ENCODE results near the gene AGBL4.

AGBL4 gene

GRCh38 chr1:49351768-49352167 is 672.0 kb downstream of the AGBL4 start:
- Histone ChIP-seq H2BK15ac (ENCODE audit: low read depth, poor library complexity, severe bottlenecking) (no peak overlapping the region), H3K18ac (ENCODE audit: low read depth in 1 of 2, low read length in 2 of 2) (no peak overlapping the region), H4K91ac (ENCODE audit: low read length) (no peak overlapping the region), H3K36me3 (ENCODE audit: control insufficient read depth in 1 of 2, insufficient read depth in 2 of 2, low read depth in 1 of 2, low read length in 2 of 2) (no peaks in the 10 kb centered on the region), H3K14ac (ENCODE audit: low read length in 2 of 2) (no peak overlapping the region), H3K23ac (ENCODE audit: low read length in 2 of 2) (no peak overlapping the region), H3K27ac (ENCODE audit: low read length, poor library complexity, severe bottlenecking) (no peak overlapping the region), H3K9me3 (ENCODE audit: control insufficient read depth, low read length) (peaks cover 10% of the 10 kb centered on the region), H2BK5ac (ENCODE audit: low read depth, low read length, poor library complexity, severe bottlenecking) (no peak overlapping the region), H3K4me1 (ENCODE audit: control insufficient read depth, insufficient read depth, low read depth, low read length) (no peaks in the 10 kb centered on the region), H2AK5ac (ENCODE audit: low read length, severe bottlenecking) (no peak overlapping the region), H3K4me3 (ENCODE audit: insufficient read depth in 1 of 2, low read depth in 1 of 2, low read length in 2 of 2) (no peak overlapping the region), H4K8ac (ENCODE audit: low read length) (no peak overlapping the region), H2BK120ac (ENCODE audit: low read depth, low read length) (no peak overlapping the region), H2AFZ (ENCODE audit: low read depth, low read length) (no peak overlapping the region), H3K27me3 (ENCODE audit: control insufficient read depth in 1 of 2, insufficient read depth in 1 of 2, low read length in 2 of 2) (no peaks in the 10 kb centered on the region), H3K9ac (ENCODE audit: low read length) (no peak overlapping the region), H2BK12ac (ENCODE audit: low read length in 2 of 2) (no peak overlapping the region), H3K4me2 (ENCODE audit: low read length, poor library complexity, severe bottlenecking) (no peak overlapping the region), H3K79me1 (replicated peaks; ENCODE audit: low read length, poor library complexity, severe bottlenecking) (no peaks in the 10 kb centered on the region), H3K4ac (ENCODE audit: low read depth in 1 of 2, low read length in 2 of 2) (no peak overlapping the region)
- no peak for DNase-seq
- WGBS: 71% methylated on average over 2 of the region's 2 CpGs

- no peak overlapping the region for H3K18ac ChIP-seq (ENCODE audit: low read depth in 1 of 2, low read length in 2 of 2)
Measured at GRCh38 chr1:49346767-49347349, 676.9 kb downstream of the AGBL4 start.

GRCh38 chr1:49340576-49340975 is 683.2 kb downstream of the AGBL4 start:
- no peak overlapping the region for H2BK15ac ChIP-seq (ENCODE audit: low read depth, poor library complexity, severe bottlenecking)
- no peak overlapping the region for H4K8ac ChIP-seq (ENCODE audit: low read length)
- no peak overlapping the region for H2AFZ ChIP-seq (ENCODE audit: low read depth, low read length)
- H3K4ac ChIP-seq (ENCODE audit: low read depth in 1 of 2, low read length in 2 of 2): no peak overlapping the region
- no peaks in the 10 kb centered on the region for H3K4me1 ChIP-seq (ENCODE audit: control insufficient read depth, insufficient read depth, low read depth, low read length)
- no peak overlapping the region for H3K9ac ChIP-seq (ENCODE audit: low read length)
- no peaks in the 10 kb centered on the region for H3K79me1 ChIP-seq (replicated peaks; ENCODE audit: low read length, poor library complexity, severe bottlenecking)
- no peak overlapping the region for H3K4me2 ChIP-seq (ENCODE audit: low read length, poor library complexity, severe bottlenecking)
- H3K14ac ChIP-seq (ENCODE audit: low read length in 2 of 2): no peak overlapping the region
- H3K9me3 ChIP-seq (ENCODE audit: control insufficient read depth, low read length): peaks cover 7% of the 10 kb centered on the region
- no peak overlapping the region for H3K4me3 ChIP-seq (ENCODE audit: insufficient read depth in 1 of 2, low read depth in 1 of 2, low read length in 2 of 2)
- H2AK5ac ChIP-seq (ENCODE audit: low read length, severe bottlenecking): no peak overlapping the region
- DNase-seq: no peak
- no peak overlapping the region for H3K27ac ChIP-seq (ENCODE audit: low read length, poor library complexity, severe bottlenecking)
- H2BK120ac ChIP-seq (ENCODE audit: low read depth, low read length): no peak overlapping the region
- WGBS: 88% methylated on average over 1 of the region's 2 CpGs
- H3K18ac ChIP-seq (ENCODE audit: low read depth in 1 of 2, low read length in 2 of 2): no peak overlapping the region
- no peaks in the 10 kb centered on the region for H3K27me3 ChIP-seq (ENCODE audit: control insufficient read depth in 1 of 2, insufficient read depth in 1 of 2, low read length in 2 of 2)
- H3K23ac ChIP-seq (ENCODE audit: low read length in 2 of 2): no peak overlapping the region
- H2BK12ac ChIP-seq (ENCODE audit: low read length in 2 of 2): no peak overlapping the region
- no peak overlapping the region for H2BK5ac ChIP-seq (ENCODE audit: low read depth, low read length, poor library complexity, severe bottlenecking)
- H4K91ac ChIP-seq (ENCODE audit: low read length): no peak overlapping the region
- H3K36me3 ChIP-seq (ENCODE audit: control insufficient read depth in 1 of 2, insufficient read depth in 2 of 2, low read depth in 1 of 2, low read length in 2 of 2): no peaks in the 10 kb centered on the region

More at GRCh38 chr1:49346767-49347349, 676.9 kb downstream of the AGBL4 start:
- WGBS: 50% methylated on average over 2 of the region's 2 CpGs
- H3K23ac ChIP-seq (ENCODE audit: low read length in 2 of 2): no peak overlapping the region
- H2BK15ac ChIP-seq (ENCODE audit: low read depth, poor library complexity, severe bottlenecking): no peak overlapping the region
- peaks cover 17% of the 10 kb centered on the region for H3K9me3 ChIP-seq (ENCODE audit: control insufficient read depth, low read length)
- no peaks in the 10 kb centered on the region for H3K79me1 ChIP-seq (replicated peaks; ENCODE audit: low read length, poor library complexity, severe bottlenecking)
- no peak for DNase-seq
- no peaks in the 10 kb centered on the region for H3K4me1 ChIP-seq (ENCODE audit: control insufficient read depth, insufficient read depth, low read depth, low read length)
- H3K14ac ChIP-seq (ENCODE audit: low read length in 2 of 2): no peak overlapping the region
- H3K4me3 ChIP-seq (ENCODE audit: insufficient read depth in 1 of 2, low read depth in 1 of 2, low read length in 2 of 2): no peak overlapping the region
- H4K8ac ChIP-seq (ENCODE audit: low read length): no peak overlapping the region
- no peak overlapping the region for H3K4me2 ChIP-seq (ENCODE audit: low read length, poor library complexity, severe bottlenecking)
- no peak overlapping the region for H2BK120ac ChIP-seq (ENCODE audit: low read depth, low read length)
- no peak overlapping the region for H3K9ac ChIP-seq (ENCODE audit: low read length)
- no peak overlapping the region for H2BK5ac ChIP-seq (ENCODE audit: low read depth, low read length, poor library complexity, severe bottlenecking)
- H4K91ac ChIP-seq (ENCODE audit: low read length): no peak overlapping the region
- H2AFZ ChIP-seq (ENCODE audit: low read depth, low read length): no peak overlapping the region
- no peak overlapping the region for H2BK12ac ChIP-seq (ENCODE audit: low read length in 2 of 2)
- no peak overlapping the region for H2AK5ac ChIP-seq (ENCODE audit: low read length, severe bottlenecking)
- no peak overlapping the region for H3K27ac ChIP-seq (ENCODE audit: low read length, poor library complexity, severe bottlenecking)
- no peaks in the 10 kb centered on the region for H3K36me3 ChIP-seq (ENCODE audit: control insufficient read depth in 1 of 2, insufficient read depth in 2 of 2, low read depth in 1 of 2, low read length in 2 of 2)
- no peaks in the 10 kb centered on the region for H3K27me3 ChIP-seq (ENCODE audit: control insufficient read depth in 1 of 2, insufficient read depth in 1 of 2, low read length in 2 of 2)
- no peak overlapping the region for H3K4ac ChIP-seq (ENCODE audit: low read depth in 1 of 2, low read length in 2 of 2)

- Histone ChIP-seq H3K4ac (ENCODE audit: low read depth in 1 of 2, low read length in 2 of 2) (no peak overlapping the region), H3K79me1 (replicated peaks; ENCODE audit: low read length, poor library complexity, severe bottlenecking) (no peaks in the 10 kb centered on the region), H2BK15ac (ENCODE audit: low read depth, poor library complexity, severe bottlenecking) (no peak overlapping the region)
Measured at GRCh38 chr1:49339043-49339442, 684.7 kb downstream of the AGBL4 start.

More at GRCh38 chr1:49339043-49339442, 684.7 kb downstream of the AGBL4 start:
- H3K27ac ChIP-seq (ENCODE audit: low read length, poor library complexity, severe bottlenecking): no peak overlapping the region
- no peak overlapping the region for H4K8ac ChIP-seq (ENCODE audit: low read length)
- no peak for DNase-seq
- H4K91ac ChIP-seq (ENCODE audit: low read length): no peak overlapping the region
- no peaks in the 10 kb centered on the region for H3K4me1 ChIP-seq (ENCODE audit: control insufficient read depth, insufficient read depth, low read depth, low read length)
- H2BK120ac ChIP-seq (ENCODE audit: low read depth, low read length): no peak overlapping the region
- H3K27me3 ChIP-seq (ENCODE audit: control insufficient read depth in 1 of 2, insufficient read depth in 1 of 2, low read length in 2 of 2): no peaks in the 10 kb centered on the region
- H2AFZ ChIP-seq (ENCODE audit: low read depth, low read length): no peak overlapping the region
- H2BK12ac ChIP-seq (ENCODE audit: low read length in 2 of 2): no peak overlapping the region
- no peak overlapping the region for H3K9ac ChIP-seq (ENCODE audit: low read length)
- H3K9me3 ChIP-seq (ENCODE audit: control insufficient read depth, low read length): peaks cover 3% of the 10 kb centered on the region
- WGBS: 51% methylated on average over 2 of the region's 4 CpGs
- no peak overlapping the region for H3K4me3 ChIP-seq (ENCODE audit: insufficient read depth in 1 of 2, low read depth in 1 of 2, low read length in 2 of 2)
- H3K23ac ChIP-seq (ENCODE audit: low read length in 2 of 2): no peak overlapping the region
- H3K4me2 ChIP-seq (ENCODE audit: low read length, poor library complexity, severe bottlenecking): no peak overlapping the region
- H3K18ac ChIP-seq (ENCODE audit: low read depth in 1 of 2, low read length in 2 of 2): no peak overlapping the region
- H2BK5ac ChIP-seq (ENCODE audit: low read depth, low read length, poor library complexity, severe bottlenecking): no peak overlapping the region
- no peak overlapping the region for H2AK5ac ChIP-seq (ENCODE audit: low read length, severe bottlenecking)
- no peak overlapping the region for H3K14ac ChIP-seq (ENCODE audit: low read length in 2 of 2)
- no peaks in the 10 kb centered on the region for H3K36me3 ChIP-seq (ENCODE audit: control insufficient read depth in 1 of 2, insufficient read depth in 2 of 2, low read depth in 1 of 2, low read length in 2 of 2)

Data from mesenchymal stem cell (in vitro differentiated cells and primary cell).